Activated effector memory CD4-positive, alpha-beta T cell treated with anti-CD3 and anti-CD28 coated beads, Interleukin-2, amount 50 U/mL, for 16 hours (primary cell): ENCODE results near the gene TTC39A.
A peak's percentile ranks its signal among the peaks of the same experiment; 100 is the strongest.

ENCODE experiments used
- DNase-seq: peaks from one replicate; pipeline ENCODE4 v3.0.0-alpha.2; 2020

TTC39A gene

DNA sequence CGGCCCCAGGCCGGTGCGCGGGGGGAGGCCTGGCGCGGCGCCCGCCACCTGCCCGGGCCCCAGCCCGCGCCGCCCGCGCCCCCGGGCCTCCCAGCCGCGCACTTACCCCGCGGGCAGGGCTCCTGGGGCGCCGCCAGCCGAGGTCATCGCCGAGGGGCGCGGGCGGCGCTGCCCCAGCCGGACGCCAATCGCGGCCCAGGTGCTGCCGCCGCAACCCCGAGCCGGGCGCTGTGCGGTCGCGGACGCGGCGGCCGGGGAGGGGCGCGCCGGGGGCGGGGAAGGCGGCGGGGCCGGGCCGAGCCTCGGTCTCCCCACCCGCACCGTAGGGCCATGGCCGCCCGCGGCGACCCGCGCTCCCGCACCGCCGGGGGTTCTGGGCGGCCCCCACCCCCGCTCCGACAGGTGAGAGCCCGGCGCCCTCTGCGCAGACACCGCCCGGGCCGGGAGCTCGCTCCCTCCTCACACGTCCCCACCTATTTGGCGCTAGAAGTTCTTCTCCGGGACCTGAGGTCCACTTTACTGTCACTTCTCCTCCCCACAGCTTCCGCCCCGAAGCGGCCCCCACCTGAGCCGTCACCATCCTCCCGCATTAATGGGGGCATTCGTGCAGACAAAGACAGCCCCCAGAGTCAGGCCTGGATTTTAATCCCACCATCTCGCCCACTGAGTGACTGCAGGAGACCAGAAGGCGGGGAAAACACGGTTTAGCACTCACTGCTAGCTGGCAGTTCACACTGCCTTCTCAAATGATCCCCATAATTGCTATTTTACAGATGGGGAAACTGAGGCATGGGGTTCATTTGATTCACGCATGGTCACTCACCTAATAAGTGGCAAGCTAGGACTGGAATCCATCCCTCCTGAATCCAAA lies at the start of gene TTC39A:
Gene TTC39A (minus strand): TSS at position 232 of the 871 bp plus-strand sequence. CDS start 85 bp downstream, at position 147.
- DNase-seq, result peak; percentile 59

- DNase-seq, result no peak
Measured at GRCh38 chr1:51378871-51379270, 48.5 kb upstream of the TTC39A start.

GRCh38 chr1:51373898-51374297 lies 43.5 kb upstream of the TTC39A start:
- DNase-seq, result no peak

DNA sequence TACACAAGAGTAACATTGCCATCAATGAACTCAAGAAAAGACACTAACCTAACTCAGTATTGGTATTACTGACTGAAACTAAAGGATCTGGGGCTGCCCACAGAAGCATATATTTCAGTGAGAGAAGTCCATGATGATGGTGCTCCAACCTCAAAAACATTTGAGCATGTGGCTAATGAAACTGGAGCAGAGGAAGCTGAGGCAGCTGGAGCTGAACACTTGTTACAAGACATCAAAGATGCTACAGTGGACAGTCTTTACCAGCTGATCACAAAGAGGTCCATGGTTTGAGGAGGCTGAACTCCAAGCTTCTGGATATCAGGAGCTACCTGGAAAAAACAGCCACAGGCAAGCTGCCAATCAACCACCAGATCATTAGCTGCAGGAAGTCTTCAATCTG lies 42.2 kb upstream of the TTC39A start:
- no peak for DNase-seq

DNA sequence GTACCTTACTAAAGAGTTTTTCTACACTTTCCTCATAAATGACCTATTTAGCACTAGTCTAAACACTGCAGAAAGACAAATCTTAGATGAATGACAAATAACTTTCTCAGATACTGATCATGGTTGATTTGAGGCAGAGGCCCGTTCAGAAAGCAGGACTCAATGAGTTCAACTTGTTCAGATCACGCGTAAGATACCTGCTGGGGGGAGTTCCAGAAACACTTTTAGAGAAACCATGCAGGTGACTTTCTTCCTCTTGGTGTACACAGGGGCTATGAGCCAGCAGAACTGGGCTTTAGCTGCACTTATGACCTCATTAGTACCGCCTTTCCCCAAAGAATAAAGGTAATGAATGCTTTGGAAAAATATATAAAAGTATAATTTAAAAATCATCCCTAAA lies 38.8 kb upstream of the TTC39A start:
- no peak for DNase-seq

DNA sequence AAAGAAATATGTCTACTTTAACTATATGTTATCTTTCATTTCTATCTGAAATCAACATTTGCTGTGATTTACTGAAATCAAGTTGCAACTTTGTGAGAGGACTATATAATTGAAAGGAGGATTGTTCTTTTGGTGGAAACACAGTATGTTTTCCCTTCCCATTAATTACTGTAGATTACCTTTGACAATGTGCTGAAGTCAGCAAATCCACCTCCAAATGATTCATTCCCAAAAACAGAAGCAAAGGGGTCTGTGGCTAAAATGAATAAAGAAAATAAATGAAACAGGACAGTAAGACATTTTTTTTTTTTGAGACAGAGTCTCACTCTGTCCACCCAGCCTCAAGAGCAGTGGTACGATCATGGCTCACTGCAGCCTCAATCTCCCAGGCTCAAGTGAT lies 35.4 kb upstream of the TTC39A start:
- no peak for DNase-seq

- no peak for DNase-seq
Measured at GRCh38 chr1:51359879-51360278, 29.5 kb upstream of the TTC39A start.

GRCh38 chr1:51355382-51355781 lies 25.0 kb upstream of the TTC39A start:
- no peak for DNase-seq

GRCh38 chr1:51354416-51354815 lies 24.1 kb upstream of the TTC39A start:
- DNase-seq, result no peak

DNA sequence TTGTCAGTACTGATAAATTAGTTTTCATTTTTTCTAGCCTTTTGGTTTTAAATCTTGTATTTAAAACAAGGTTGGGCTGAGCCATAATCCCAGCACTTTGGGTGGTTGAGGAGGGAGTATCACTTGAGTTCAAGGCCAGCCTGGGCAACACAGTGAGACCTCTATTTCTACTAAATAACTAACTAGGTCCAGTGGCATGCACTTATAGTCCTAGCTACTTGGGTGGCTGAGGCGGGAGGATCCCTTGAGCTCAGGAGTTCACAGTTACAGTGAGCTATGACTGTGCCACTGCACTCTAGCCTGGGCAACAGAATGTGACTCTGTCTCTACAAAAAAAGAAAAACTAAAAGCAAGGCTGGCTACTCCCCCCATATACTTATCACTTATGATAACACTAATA lies 21.5 kb upstream of the TTC39A start:
- DNase-seq, result no peak

DNA sequence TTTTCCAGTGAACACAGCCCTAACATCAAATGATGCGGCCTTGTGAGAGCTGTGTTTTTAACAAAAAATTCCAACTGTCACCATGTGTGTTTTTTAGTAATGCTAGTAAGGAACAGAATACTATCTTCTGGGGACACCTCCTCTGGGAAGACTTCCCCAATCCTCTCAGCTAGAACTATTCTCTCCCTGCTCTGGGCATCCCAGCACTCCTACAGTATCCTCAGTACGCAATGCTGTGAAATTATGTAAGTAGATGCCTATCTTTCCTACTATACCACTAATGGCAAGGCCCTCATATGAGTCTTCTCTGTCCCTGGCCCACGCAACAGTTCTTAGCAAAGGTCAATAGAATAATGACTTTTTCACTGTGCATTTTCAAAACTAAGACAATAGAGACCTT lies 19.5 kb upstream of the TTC39A start:
- DNase-seq, result no peak

GRCh38 chr1:51348147-51348527 lies 17.8 kb upstream of the TTC39A start:
- DNase-seq, result no peak

DNA sequence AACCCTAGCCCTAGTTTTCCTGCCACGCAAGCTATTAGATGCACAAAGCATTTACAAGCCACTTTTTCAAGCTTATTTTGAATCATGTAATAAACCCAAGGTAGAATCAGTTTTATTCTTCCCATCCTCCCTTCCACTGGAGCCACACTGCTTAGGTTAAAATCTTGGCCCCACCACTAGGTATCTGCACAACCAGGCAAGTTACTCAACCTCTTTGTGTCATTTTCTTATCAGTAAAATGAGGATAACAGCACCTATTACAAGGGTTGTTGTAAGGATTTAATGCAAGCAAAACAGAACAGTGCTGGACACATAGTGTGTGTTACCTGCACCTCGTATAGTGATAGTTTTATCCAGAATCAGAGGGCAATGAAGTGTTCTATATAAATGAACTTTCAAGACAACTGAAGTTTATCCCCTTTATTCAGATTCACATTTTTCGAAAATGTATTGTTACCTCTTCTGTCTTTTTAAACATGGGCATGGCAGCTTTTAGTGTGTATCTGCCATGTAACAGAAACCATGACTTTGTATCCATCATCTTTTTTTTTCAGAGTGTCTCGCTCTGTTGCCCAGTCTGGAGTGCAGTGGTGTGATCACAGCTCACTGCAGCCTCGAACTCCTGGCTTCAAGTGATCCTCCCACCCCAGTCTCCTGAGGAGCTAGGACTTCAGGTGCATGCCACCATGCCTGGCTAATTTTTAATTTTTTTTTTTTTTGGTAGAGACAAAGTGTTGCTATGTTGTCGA lies 17.2 kb upstream of the TTC39A start:
- DNase-seq, result no peak

GRCh38 chr1:51346086-51346942 lies 16.0 kb upstream of the TTC39A start:
- no peak for DNase-seq

GRCh38 chr1:51345300-51345687 lies 14.9 kb upstream of the TTC39A start:
- DNase-seq, result no peak

DNA sequence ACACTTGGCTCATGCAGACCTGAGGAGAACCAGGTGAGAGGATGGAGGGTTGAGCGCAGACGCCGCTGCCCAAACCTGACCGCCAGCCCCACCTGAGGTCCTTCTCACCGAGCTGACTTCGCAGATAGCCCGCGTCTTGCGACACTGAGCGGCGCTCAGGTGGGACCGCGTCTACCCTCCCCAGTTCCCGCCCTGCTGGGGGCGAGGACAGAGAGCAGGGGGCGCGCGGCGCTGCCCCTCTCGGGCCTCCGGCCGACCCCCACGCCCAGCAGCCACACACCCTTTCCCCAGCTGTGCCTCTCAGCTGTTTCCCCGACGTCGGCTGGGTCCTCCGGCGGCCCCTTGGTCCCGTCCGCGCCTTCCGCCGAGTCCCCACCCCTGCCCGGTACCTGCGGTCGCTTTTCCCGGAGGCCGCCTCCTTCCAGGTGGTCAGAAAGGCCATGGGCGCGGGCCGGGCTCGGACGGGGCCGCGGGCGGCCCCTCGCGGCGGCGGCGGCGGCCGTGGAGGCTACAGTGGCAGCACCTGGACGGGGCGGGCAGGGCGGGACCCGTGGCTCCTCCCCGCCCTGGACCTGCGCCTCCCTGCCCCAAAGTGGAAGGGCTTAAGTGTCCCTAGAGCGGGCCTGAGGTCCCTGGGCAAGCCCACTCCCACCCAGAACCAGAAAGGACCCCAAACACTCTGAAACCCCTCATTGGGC lies 14.4 kb upstream of the TTC39A start:
- no peak for DNase-seq

- no peak for DNase-seq
Measured at GRCh38 chr1:51344276-51344601, 13.9 kb upstream of the TTC39A start.

DNA sequence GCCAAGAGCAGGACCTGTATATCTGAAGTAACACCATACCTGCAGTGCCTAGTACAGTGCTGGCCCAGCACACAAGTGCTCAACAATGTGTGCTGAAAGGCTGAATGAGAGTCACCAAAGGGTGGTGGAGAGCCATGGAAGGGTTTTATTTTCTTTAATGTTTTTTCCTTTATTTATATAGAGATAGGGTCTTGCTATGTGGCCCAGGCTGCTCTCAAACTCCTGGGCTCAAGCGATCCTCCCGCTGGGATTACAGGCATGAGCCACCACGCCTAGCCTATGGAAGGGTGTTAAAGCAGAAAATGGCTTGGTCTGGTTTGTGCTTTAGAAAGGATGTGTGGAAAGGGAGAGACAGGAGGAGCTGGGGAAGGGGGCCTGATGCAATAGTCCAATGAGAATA lies 13.3 kb upstream of the TTC39A start:
- DNase-seq, result no peak

DNA sequence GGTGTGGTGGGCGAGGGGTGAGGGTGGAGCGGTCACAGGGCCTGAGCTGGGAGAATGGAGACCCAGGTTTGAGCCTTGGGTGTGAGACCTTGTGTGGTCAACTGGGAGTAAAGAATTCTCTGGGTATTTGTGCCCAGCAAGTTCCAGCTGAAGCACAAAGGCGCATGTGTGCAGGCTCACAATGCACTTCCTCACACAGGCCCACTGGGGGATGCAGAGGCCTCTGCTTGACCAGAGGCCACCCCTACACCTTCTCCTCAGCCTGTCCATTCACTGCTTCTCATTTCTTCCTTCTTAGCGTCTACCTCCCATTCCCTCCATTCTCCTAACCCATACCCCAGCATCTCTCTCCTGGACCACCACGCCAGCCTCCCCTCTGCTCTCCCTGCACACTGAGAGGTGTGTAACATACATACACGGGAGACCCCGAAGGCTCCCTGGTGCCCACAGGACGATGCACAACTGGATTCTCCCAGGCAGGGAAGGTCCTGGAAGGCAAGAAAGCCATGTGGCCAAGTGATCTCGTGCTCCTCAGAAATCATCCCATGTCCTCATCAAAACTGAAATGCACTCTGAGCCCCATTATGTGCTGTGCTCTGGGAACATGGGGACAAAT lies 12.3 kb upstream of the TTC39A start:
- no peak for DNase-seq

GRCh38 chr1:51341876-51342496 lies 11.6 kb upstream of the TTC39A start:
- no peak for DNase-seq

- peak; percentile 10 for DNase-seq
Measured at GRCh38 chr1:51340380-51340779, 10.0 kb upstream of the TTC39A start.

GRCh38 chr1:51336711-51337110 lies 6.3 kb upstream of the TTC39A start:
- DNase-seq, result peak; percentile 36
